Ectodermal cell (in vitro differentiated cells): ENCODE data around the gene OR11H6. TPM values are rescaled to one million over a fixed set of nuclear protein-coding genes. Genes with fewer than 3 reads are reported as not detected.
"Not testable (repeated sequence)": the region's sequence is repeated elsewhere in the genome, so short reads cannot be mapped to it uniquely, and the experiment has no call there.

Experiments
- H3K27ac ChIP-seq: 2 replicates; pipeline ENCODE4 v1.7.0; 2013; ENCODE audit warnings: mild to moderate bottlenecking, low read depth, low read length; ENCODE audit not compliant: insufficient read depth, poor library complexity, severe bottlenecking
- H3K27me3 ChIP-seq: 2 replicates; pipeline ENCODE4 v1.7.0; 2013; ENCODE audit warnings: mild to moderate bottlenecking, low read length; ENCODE audit not compliant: insufficient read depth, control insufficient read depth, poor library complexity, severe bottlenecking
- H3K36me3 ChIP-seq: one replicate; pipeline ENCODE4 v1.7.0; 2013; ENCODE audit warnings: low read length; ENCODE audit not compliant: control insufficient read depth, insufficient read depth
- H3K4me1 ChIP-seq: one replicate; pipeline ENCODE4 v1.7.0; 2013; ENCODE audit warnings: low read length; ENCODE audit not compliant: control insufficient read depth, insufficient read depth
- H3K4me3 ChIP-seq: 2 replicates; pipeline ENCODE4 v1.7.0; 2013; ENCODE audit warnings: low read depth, low read length, control low read depth; ENCODE audit not compliant: insufficient read depth
- H3K9me3 ChIP-seq: 2 replicates; pipeline ENCODE4 v1.7.0; 2013; ENCODE audit warnings: mild to moderate bottlenecking, low read length, moderate library complexity; ENCODE audit not compliant: control insufficient read depth
- WGBS, 2 experiments: methylation state at CpG; one replicate each; pipeline ENCODE4 v1.1.7; 2013; ENCODE audit warnings: missing lambda C conversion rate in 2 of 2; 5-methylcytosine and 5-hydroxymethylcytosine counted together
- polyA plus RNA-seq, 4 experiments: library from polyadenylated mRNA; stranded (reverse); fragments of 50-300 nt; gene quantifications; one replicate each; pipeline ENCODE4 v1.2.3, GENCODE V29; 2013

The OR11H6 gene
- polyA plus RNA-seq (2013, experiment 1 of 4), result not detected
- not detected for polyA plus RNA-seq (2013, experiment 2 of 4)
- not detected for polyA plus RNA-seq (2013, experiment 3 of 4)
- polyA plus RNA-seq (2013, experiment 4 of 4), result not detected

- Histone ChIP-seq H3K36me3 (no peaks in the 10 kb centered on the region), H3K4me1 (no peaks in the 10 kb centered on the region), H3K4me3 (no peak within 1 kb of the TSS), H3K9me3 (peaks cover 13% of the 10 kb centered on the region), H3K27me3 (no peaks in the 10 kb centered on the region), H3K27ac (no peak within 1 kb of the TSS)
- 20 to 21% methylated on average over 1 of the region's 2 CpGs for WGBS, 2 experiments
These were observed at the start of gene OR11H6 for GRCh38 chr14:20223410-20223809. Gene OR11H6 (plus strand): TSS chr14:20223710. CDS start chr14:20223710, 0 bp downstream.

GRCh38 chr14:20174205-20174604, 49.3 kb upstream of the OR11H6 start:
- H3K27me3 ChIP-seq, H3K36me3 ChIP-seq, H3K4me3 ChIP-seq, H3K4me1 ChIP-seq, H3K27ac ChIP-seq: not testable (repeated sequence)
- H3K9me3 ChIP-seq, result peaks cover 13% of the 10 kb centered on the region

- H3K27ac ChIP-seq, result no peak overlapping the region
- no peaks in the 10 kb centered on the region for H3K4me1 ChIP-seq
- WGBS, 2 experiments, result 63 to 66% methylated on average over 5 of the region's 6 CpGs
- no peaks in the 10 kb centered on the region for H3K27me3 ChIP-seq
- H3K9me3 ChIP-seq, result peaks cover 11% of the 10 kb centered on the region
- H3K4me3 ChIP-seq, result no peak overlapping the region
- H3K36me3 ChIP-seq, result no peaks in the 10 kb centered on the region
These were observed 47.2 kb upstream of the OR11H6 start for GRCh38 chr14:20176330-20176729.

- H3K36me3 ChIP-seq, result no peaks in the 10 kb centered on the region
- H3K4me1 ChIP-seq, result no peaks in the 10 kb centered on the region
- H3K9me3 ChIP-seq, result peaks cover 9% of the 10 kb centered on the region
- no peak overlapping the region for H3K27ac ChIP-seq
- H3K4me3 ChIP-seq, result no peak overlapping the region
- no peaks in the 10 kb centered on the region for H3K27me3 ChIP-seq
- WGBS, 2 experiments, result 81 to 84% methylated on average over 7 of the region's 7 CpGs
These were observed 46.0 kb upstream of the OR11H6 start for GRCh38 chr14:20177433-20177974.

- Histone ChIP-seq H3K4me1 (no peaks in the 10 kb centered on the region), H3K36me3 (no peaks in the 10 kb centered on the region), H3K27ac (no peak overlapping the region), H3K4me3 (no peak overlapping the region), H3K9me3 (peaks cover 9% of the 10 kb centered on the region), H3K27me3 (no peaks in the 10 kb centered on the region)
- WGBS, 2 experiments, result 52 to 57% methylated on average over 5 of the region's 5 CpGs
These were observed 44.3 kb upstream of the OR11H6 start for GRCh38 chr14:20179218-20179617.

- H3K27me3 ChIP-seq, result no peaks in the 10 kb centered on the region
- H3K4me3 ChIP-seq, result no peak overlapping the region
- no peaks in the 10 kb centered on the region for H3K4me1 ChIP-seq
- no peaks in the 10 kb centered on the region for H3K36me3 ChIP-seq
- H3K27ac ChIP-seq, result no peak overlapping the region
- WGBS, 2 experiments, result 74 to 77% methylated on average over 2 of the region's 2 CpGs
- H3K9me3 ChIP-seq, result peaks cover 12% of the 10 kb centered on the region
These were observed 43.6 kb upstream of the OR11H6 start for GRCh38 chr14:20179880-20180279.

GRCh38 chr14:20180486-20180885, 43.0 kb upstream of the OR11H6 start:
- Histone ChIP-seq H3K4me3 (no peak overlapping the region), H3K27me3 (no peaks in the 10 kb centered on the region), H3K27ac (no peak overlapping the region), H3K9me3 (peaks cover 12% of the 10 kb centered on the region), H3K4me1 (no peaks in the 10 kb centered on the region), H3K36me3 (no peaks in the 10 kb centered on the region)
- WGBS, 2 experiments, result 67 to 68% methylated on average over 2 of the region's 2 CpGs

- Histone ChIP-seq H3K27me3 (no peaks in the 10 kb centered on the region), H3K4me3 (no peak overlapping the region), H3K36me3 (no peaks in the 10 kb centered on the region), H3K27ac (no peak overlapping the region), H3K4me1 (no peaks in the 10 kb centered on the region), H3K9me3 (peaks cover 17% of the 10 kb centered on the region)
- WGBS, 2 experiments, result 58 to 63% methylated on average over 5 of the region's 5 CpGs
These were observed 39.3 kb upstream of the OR11H6 start for GRCh38 chr14:20184181-20184580.

GRCh38 chr14:20190596-20190995, 32.9 kb upstream of the OR11H6 start, which contains the start of gene OR11G2:
Gene OR11G2 (plus strand): TSS chr14:20190896. CDS start chr14:20197438, 6,542 bp downstream.
- H3K9me3 ChIP-seq, result peaks cover 29% of the 10 kb centered on the region
- WGBS, 2 experiments, result 23 to 41% methylated on average over 1 of the region's 1 CpG
- no peaks in the 10 kb centered on the region for H3K4me1 ChIP-seq
- H3K4me3 ChIP-seq, result no peak within 1 kb of the TSS
- H3K27ac ChIP-seq, result no peak within 1 kb of the TSS
- no peaks in the 10 kb centered on the region for H3K36me3 ChIP-seq
- no peaks in the 10 kb centered on the region for H3K27me3 ChIP-seq

GRCh38 chr14:20191396-20191795, 32.1 kb upstream of the OR11H6 start:
- Histone ChIP-seq H3K9me3 (peaks cover 29% of the 10 kb centered on the region), H3K4me1 (no peaks in the 10 kb centered on the region), H3K27ac (no peak overlapping the region), H3K36me3 (no peaks in the 10 kb centered on the region), H3K27me3 (no peaks in the 10 kb centered on the region), H3K4me3 (no peak overlapping the region)
- 78 to 81% methylated on average over 3 of the region's 3 CpGs for WGBS, 2 experiments

- H3K9me3 ChIP-seq, result peaks cover 22% of the 10 kb centered on the region
- H3K27ac ChIP-seq, result no peak overlapping the region
- H3K4me3 ChIP-seq, result no peak overlapping the region
- no peaks in the 10 kb centered on the region for H3K36me3 ChIP-seq
- H3K4me1 ChIP-seq, result no peaks in the 10 kb centered on the region
- H3K27me3 ChIP-seq, result no peaks in the 10 kb centered on the region
These were observed 29.4 kb upstream of the OR11H6 start for GRCh38 chr14:20194101-20194500.
